HCT116 (cell line): ENCODE results near the gene CPTP. TPM values are rescaled to one million over a fixed set of nuclear protein-coding genes. Genes with fewer than 3 reads are reported as not detected.
A peak's percentile ranks its signal among the peaks of the same experiment; 100 is the strongest.

Source experiments
- ATAC-seq: fragments of 200-7000 bp; cut with Tn5 transposase; 2 replicates; pipeline ENCODE4 v1.9.1; 2020; ENCODE audit warnings: mild to moderate bottlenecking, moderate library complexity
- BruUV-seq: library from RNA; stranded (reverse); fragments of 400-500 nt; replicated peaks from 2 replicates; lab custom pipeline; 2021; lab: Mats Ljungman, UMichigan
- CTCF ChIA-PET: fragments of 300-600 bp; sonication (Branson Sonifier 250); formaldehyde crosslinking; loops from one replicate; lab custom pipeline; 2021; ENCODE audit warnings: antibody characterized with exemption; lab: Charles Lee
- POLR2A ChIA-PET: fragments of 300-600, 350-600 bp; sonication (Branson Sonifier 250); formaldehyde crosslinking; loops from one replicate; lab custom pipeline; 2021; ENCODE audit warnings: antibody characterized with exemption; lab: Charles Lee
- RAD21 ChIA-PET, 2 experiments: fragments of 300-600 bp; sonication (Branson Sonifier 250); formaldehyde crosslinking; loops; one replicate each; lab custom pipeline; 2023; ENCODE audit warnings: low total read pairs in 2 of 2; ENCODE audit not compliant: uncharacterized antibody in 2 of 2, unreplicated experiment in 2 of 2, low non-redundant PET in 1 of 2; lab: Charles Lee
- DNase-seq: peaks from one replicate; pipeline ENCODE4 v3.0.0-alpha.2; 2010; ENCODE audit warnings: low read depth, low spot score
- H2AFZ ChIP-seq: fragments of 200-600 bp; shearing (Covaris generic), sonication (generic); 2 replicates; pipeline ENCODE4 v1.6.1; 2017; ENCODE audit warnings: low read depth, mixed run types, mixed read lengths, antibody characterized with exemption, low read length; ENCODE audit not compliant: poor library complexity, severe bottlenecking
- H3K27ac ChIP-seq: 2 replicates; pipeline ENCODE4 v1.5.1; 2012; ENCODE audit warnings: low read depth, low read length
- H3K27me3 ChIP-seq: fragments of 200-600 bp; sonication (generic); 2 replicates; pipeline ENCODE4 v1.6.1; 2016; ENCODE audit warnings: mixed run types, low read length, mixed read lengths; ENCODE audit not compliant: insufficient read depth
- H3K36me3 ChIP-seq, 2 experiments: fragments of 200-500 bp in 1 of 2; fragments of 200-600 bp in 1 of 2; sonication (Bioruptor generic) in 1 of 2; sonication (generic) in 1 of 2; 2 replicates each; pipeline versions ENCODE4 v1.5.1 to v1.6.1; 2014 to 2016; ENCODE audit warnings: low read length in 2 of 2, inconsistent platforms in 1 of 2, mixed read lengths in 1 of 2, mixed run types in 1 of 2; ENCODE audit not compliant: insufficient read depth in 2 of 2, control insufficient read depth in 1 of 2
- H3K4me1 ChIP-seq, 2 experiments: fragments of 200-600 bp in 1 of 2; sonication (generic) in 1 of 2; 2 replicates each; pipeline versions ENCODE4 v1.5.1 to v1.6.1; 2012 to 2017; ENCODE audit warnings: low read length in 2 of 2, inconsistent platforms in 1 of 2, mild to moderate bottlenecking in 1 of 2, mixed read lengths in 1 of 2, mixed run types in 1 of 2, moderate library complexity in 1 of 2; ENCODE audit not compliant: insufficient read depth in 2 of 2, control insufficient read depth in 1 of 2
- H3K4me2 ChIP-seq: fragments of 200-600 bp; sonication (generic); 2 replicates; pipeline ENCODE4 v1.6.1; 2017; ENCODE audit warnings: mixed run types, low read length, mixed read lengths
- H3K4me3 ChIP-seq, 2 experiments: fragments of 200-600 bp in 1 of 2; sonication (generic) in 1 of 2; replicated peaks in 1 of 2; 2 replicates each; pipeline ENCODE4 v1.5.1; 2011 to 2016; ENCODE audit warnings: low read length in 2 of 2, control low read depth in 1 of 2, low read depth in 1 of 2, mild to moderate bottlenecking in 1 of 2, mixed read lengths in 1 of 2, mixed run types in 1 of 2
- H3K79me2 ChIP-seq: fragments of 200-600 bp; sonication (generic); 2 replicates; pipeline ENCODE4 v1.6.1; 2017; ENCODE audit warnings: mild to moderate bottlenecking, mixed run types, low read length, moderate library complexity, mixed read lengths; ENCODE audit not compliant: insufficient read depth
- H3K9ac ChIP-seq: fragments of 200-600 bp; sonication (generic); 2 replicates; pipeline ENCODE4 v1.6.1; 2016; ENCODE audit warnings: low read length, mixed read lengths
- H3K9me2 ChIP-seq: fragments of 200-600 bp; sonication (generic), shearing (Covaris generic); 2 replicates; pipeline ENCODE4 v1.6.1; 2017; ENCODE audit warnings: mixed run types, mild to moderate bottlenecking, moderate library complexity; ENCODE audit not compliant: insufficient read depth
- H3K9me3 ChIP-seq, 2 experiments: fragments of 200-500 bp in 1 of 2; fragments of 200-600 bp in 1 of 2; sonication (Bioruptor generic) in 1 of 2; sonication (generic) in 1 of 2; 2 replicates each; pipeline ENCODE4 v1.6.1; 2014 to 2017; ENCODE audit warnings: low read length in 2 of 2, mixed read lengths in 2 of 2, inconsistent platforms in 1 of 2, low read depth in 1 of 2, mild to moderate bottlenecking in 1 of 2, mixed run types in 1 of 2, moderate library complexity in 1 of 2; ENCODE audit not compliant: control insufficient read depth in 1 of 2, insufficient read depth in 1 of 2
- H4K20me1 ChIP-seq: fragments of 200-600 bp; sonication (generic), shearing (Covaris generic); 2 replicates; pipeline ENCODE4 v1.6.1; 2017; ENCODE audit warnings: mixed run types, mild to moderate bottlenecking, moderate library complexity; ENCODE audit not compliant: insufficient read depth
- CBX3 ChIP-seq: IDR thresholded peaks from 2 replicates; pipeline ENCODE4 v1.6.1; 2012; ENCODE audit warnings: low read depth
- EZH2 ChIP-seq: fragments of 200-600 bp; sonication (generic); IDR thresholded peaks from 2 replicates; pipeline ENCODE4 v1.6.1; 2017; ENCODE audit warnings: antibody characterized with exemption, mixed run types
- EZH2phosphoT487 ChIP-seq: fragments of 200-600 bp; IDR thresholded peaks from 2 replicates; pipeline ENCODE4 v1.6.1; 2018; ENCODE audit warnings: antibody characterized with exemption, borderline replicate concordance
- POLR2AphosphoS5 ChIP-seq: IDR thresholded peaks from 2 replicates; pipeline ENCODE4 v1.6.1; 2011; ENCODE audit warnings: mild to moderate bottlenecking, low read depth, low read length, moderate library complexity
- SP1 ChIP-seq: IDR thresholded peaks from 2 replicates; pipeline ENCODE4 v1.6.1; 2012; ENCODE audit warnings: low read depth
- TCF7L2 ChIP-seq: IDR thresholded peaks from 2 replicates; pipeline ENCODE4 v1.7.0; 2011; ENCODE audit warnings: borderline replicate concordance, inconsistent platforms; ENCODE audit not compliant: insufficient read depth, insufficient read length; ENCODE audit errors: extremely low read depth
- YY1 ChIP-seq: IDR thresholded peaks from 2 replicates; pipeline ENCODE4 v1.6.1; 2011; ENCODE audit warnings: low read length, low read depth, moderate library complexity, mild to moderate bottlenecking; ENCODE audit not compliant: insufficient replicate concordance; ENCODE audit errors: extremely low read depth
- ZFX ChIP-seq: fragments of 450-650 bp; IDR thresholded peaks from 2 replicates; pipeline ENCODE4 v1.6.1; 2017
- ZNF274 ChIP-seq: fragments of 200-500 bp; sonication (Bioruptor generic); IDR thresholded peaks from 2 replicates; pipeline ENCODE4 v1.6.1; 2014; ENCODE audit warnings: mild to moderate bottlenecking, low read depth, low read length, inconsistent platforms
- intact Hi-C: fragments of 100-400 bp; cut with micrococcal nuclease; formaldehyde crosslinking; loops from 2 replicates; pipeline ENCODE4 v1.10.0; 2022
- total RNA-seq: library from RNA; stranded (reverse); gene quantifications from one replicate; pipeline ENCODE4 v1.2.1, GENCODE V29; 2021; ENCODE audit not compliant: unreplicated experiment
- TF ChIP-seq, protein P1 (sequence below): IDR thresholded peaks from 2 replicates; pipeline ENCODE4 v1.6.1; 2012
- TF ChIP-seq, protein P2 (sequence below): IDR thresholded peaks from 2 replicates; pipeline ENCODE4 v1.6.1; 2012; ENCODE audit warnings: low read depth

The CPTP gene
- total RNA-seq, 1 experiment from 2014 or later = 16.3 TPM

DNA sequence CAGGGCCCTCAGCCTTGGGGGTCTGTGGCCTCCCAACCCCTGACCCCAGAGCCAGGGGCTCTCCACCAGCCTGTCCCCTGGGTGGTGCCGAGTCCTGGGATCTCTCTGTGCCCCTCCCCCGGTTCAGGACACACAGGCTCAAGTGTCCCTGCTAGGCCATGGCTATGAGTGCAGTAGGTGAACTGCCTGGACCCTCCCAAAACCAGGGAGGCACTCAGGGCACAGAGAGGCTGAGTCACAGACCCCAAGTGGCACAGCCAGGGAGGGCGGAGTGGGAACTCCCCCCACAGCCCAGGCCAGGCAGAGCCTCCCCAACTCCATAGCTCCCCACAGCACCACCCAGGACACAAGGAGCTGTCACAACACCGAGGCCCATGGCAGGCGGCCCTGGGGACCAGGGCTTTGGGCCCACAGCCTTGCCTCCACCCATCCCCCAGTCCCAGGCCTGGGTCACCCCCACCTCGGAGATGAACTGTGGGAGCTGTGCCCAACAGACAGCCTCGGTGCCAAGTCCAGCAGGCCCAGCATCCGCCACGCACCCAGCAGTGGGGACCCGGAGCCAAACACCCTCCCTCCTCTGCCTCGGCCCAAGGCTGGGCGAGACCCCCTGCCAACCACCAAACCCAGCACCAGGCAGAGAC lies 21.4 kb downstream of the CPTP start:
- ATAC-seq = no peak
- POLR2A ChIA-PET = no interaction called here

DNA sequence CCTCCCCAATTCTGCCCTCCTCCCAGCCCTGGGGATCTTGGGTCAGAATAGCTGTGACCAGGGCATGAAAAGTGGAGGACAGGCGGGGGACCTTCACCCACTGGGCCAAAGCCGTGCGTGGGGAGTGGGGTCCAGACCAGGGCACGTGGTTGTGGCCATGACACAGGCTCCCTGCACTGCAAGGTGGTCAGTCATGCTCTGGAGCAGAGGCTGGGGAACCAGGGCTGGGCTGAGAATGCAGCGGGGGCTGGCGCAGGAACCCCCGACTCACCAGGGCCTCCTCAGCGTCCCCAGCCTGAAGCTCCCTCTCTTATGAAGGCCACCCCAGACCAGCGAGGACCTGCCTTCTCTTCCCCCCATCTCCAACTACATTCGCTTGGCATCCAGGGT lies 21.9 kb downstream of the CPTP start:
- intact Hi-C loops = loop anchor here (5.0 to 10.0 kb wide), 3 partner anchors 39 to 274 kb away; partner anchors contain the start of genes ACAP3, MIB2, PUSL1 and RNF223
- peaks cover under 1 to 6% of the 10 kb centered on the region in 2 experiments; a peak in 2 of 4 replicates for H3K36me3 ChIP-seq
- peak overlapping the region; percentile 96 for H3K4me2 ChIP-seq
- H3K27me3 ChIP-seq = no peaks in the 10 kb centered on the region
- H3K27ac ChIP-seq = peak overlapping the region; percentile 100
- no peaks in the 10 kb centered on the region for H3K9me3 ChIP-seq
- TF ChIP-seq CBX3 (no peak), POLR2AphosphoS5 (no peak), EZH2phosphoT487 (no peak), ZFX (no peak), ZNF274 (no peak), EZH2 (no peak), YY1 (no peak), TCF7L2 (no peak)
- TF ChIP-seq, protein P1, sequence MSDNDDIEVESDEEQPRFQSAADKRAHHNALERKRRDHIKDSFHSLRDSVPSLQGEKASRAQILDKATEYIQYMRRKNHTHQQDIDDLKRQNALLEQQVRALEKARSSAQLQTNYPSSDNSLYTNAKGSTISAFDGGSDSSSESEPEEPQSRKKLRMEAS = no peak
- TF ChIP-seq, protein P2, sequence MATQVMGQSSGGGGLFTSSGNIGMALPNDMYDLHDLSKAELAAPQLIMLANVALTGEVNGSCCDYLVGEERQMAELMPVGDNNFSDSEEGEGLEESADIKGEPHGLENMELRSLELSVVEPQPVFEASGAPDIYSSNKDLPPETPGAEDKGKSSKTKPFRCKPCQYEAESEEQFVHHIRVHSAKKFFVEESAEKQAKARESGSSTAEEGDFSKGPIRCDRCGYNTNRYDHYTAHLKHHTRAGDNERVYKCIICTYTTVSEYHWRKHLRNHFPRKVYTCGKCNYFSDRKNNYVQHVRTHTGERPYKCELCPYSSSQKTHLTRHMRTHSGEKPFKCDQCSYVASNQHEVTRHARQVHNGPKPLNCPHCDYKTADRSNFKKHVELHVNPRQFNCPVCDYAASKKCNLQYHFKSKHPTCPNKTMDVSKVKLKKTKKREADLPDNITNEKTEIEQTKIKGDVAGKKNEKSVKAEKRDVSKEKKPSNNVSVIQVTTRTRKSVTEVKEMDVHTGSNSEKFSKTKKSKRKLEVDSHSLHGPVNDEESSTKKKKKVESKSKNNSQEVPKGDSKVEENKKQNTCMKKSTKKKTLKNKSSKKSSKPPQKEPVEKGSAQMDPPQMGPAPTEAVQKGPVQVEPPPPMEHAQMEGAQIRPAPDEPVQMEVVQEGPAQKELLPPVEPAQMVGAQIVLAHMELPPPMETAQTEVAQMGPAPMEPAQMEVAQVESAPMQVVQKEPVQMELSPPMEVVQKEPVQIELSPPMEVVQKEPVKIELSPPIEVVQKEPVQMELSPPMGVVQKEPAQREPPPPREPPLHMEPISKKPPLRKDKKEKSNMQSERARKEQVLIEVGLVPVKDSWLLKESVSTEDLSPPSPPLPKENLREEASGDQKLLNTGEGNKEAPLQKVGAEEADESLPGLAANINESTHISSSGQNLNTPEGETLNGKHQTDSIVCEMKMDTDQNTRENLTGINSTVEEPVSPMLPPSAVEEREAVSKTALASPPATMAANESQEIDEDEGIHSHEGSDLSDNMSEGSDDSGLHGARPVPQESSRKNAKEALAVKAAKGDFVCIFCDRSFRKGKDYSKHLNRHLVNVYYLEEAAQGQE = no peak
- H3K4me1 ChIP-seq = peaks cover 41 to 58% of the 10 kb centered on the region in 2 experiments
- ATAC-seq (no peak), DNase-seq (no peak)
- H3K9ac ChIP-seq = peak overlapping the region; percentile 76
- BruUV-seq = TSS peak; percentile 54
- no peaks in the 10 kb centered on the region for H4K20me1 ChIP-seq
- ChIA-PET RAD21 (no interaction called here), POLR2A (no interaction called here), CTCF (interaction anchor here (1.3 kb wide), 1 partner anchor 29 kb away, joined by 3 read pairs; the partner anchor contains the start of gene AURKAIP1)
- H3K4me3 ChIP-seq = peak overlapping the region; percentile 5 to 55; a peak in 1 of 4 replicates
- peaks cover 71% of the 10 kb centered on the region for H3K79me2 ChIP-seq
- no peaks in the 10 kb centered on the region for H3K9me2 ChIP-seq
- H2AFZ ChIP-seq = no peak overlapping the region

More for the DNA sequence above, 21.4 kb downstream of the CPTP start:
- peak overlapping the region; percentile 45 to 55 for H3K4me3 ChIP-seq
- H3K79me2 ChIP-seq = peaks cover 76% of the 10 kb centered on the region
- no peak for TF ChIP-seq CBX3
- TF ChIP-seq SP1 = no peak
- TF ChIP-seq, protein P1 = no peak
- TF ChIP-seq ZFX = no peak; the same call in 1 of the 2 replicates
- H3K27ac ChIP-seq = peak overlapping the region; percentile 100
- RAD21 ChIA-PET = no interaction called here
- peaks cover 2 to 11% of the 10 kb centered on the region in 2 experiments; a peak in 2 of 4 replicates for H3K36me3 ChIP-seq
- peak overlapping the region; percentile 76 for H3K9ac ChIP-seq
- intact Hi-C loops = loop anchor here (2.0 to 10.0 kb wide), 4 partner anchors 29 to 274 kb away; partner anchors contain the start of genes ACAP3, AURKAIP1, MIB2 and PUSL1
- H2AFZ ChIP-seq = no peak overlapping the region
- H3K9me3 ChIP-seq = no peaks in the 10 kb centered on the region
- H3K4me1 ChIP-seq = peaks cover 41 to 56% of the 10 kb centered on the region in 2 experiments
- H3K9me2 ChIP-seq = no peaks in the 10 kb centered on the region
- CTCF ChIA-PET = interaction anchor here (1.3 kb wide), 1 partner anchor 29 kb away, joined by 3 read pairs; the partner anchor contains the start of gene AURKAIP1
- no peaks in the 10 kb centered on the region for H3K27me3 ChIP-seq
- no peak for DNase-seq
- H3K4me2 ChIP-seq = peak overlapping the region; percentile 96
- H4K20me1 ChIP-seq = no peaks in the 10 kb centered on the region
- no TSS peak for BruUV-seq
